GM18519 (cell line): ENCODE results near the gene DNAJC3.
"Not testable (repeated sequence)": the region's sequence is repeated elsewhere in the genome, so short reads cannot be mapped to it uniquely, and the experiment has no call there.

ENCODE experiments used
- ATAC-seq: cut with Tn5 transposase; IDR thresholded peaks from one replicate; pipeline ENCODE4 v1.9.1; 2021; ENCODE audit warnings: mild to moderate bottlenecking, moderate library complexity; ENCODE audit not compliant: unreplicated experiment, low FRiP score

Gene DNAJC3

DNA sequence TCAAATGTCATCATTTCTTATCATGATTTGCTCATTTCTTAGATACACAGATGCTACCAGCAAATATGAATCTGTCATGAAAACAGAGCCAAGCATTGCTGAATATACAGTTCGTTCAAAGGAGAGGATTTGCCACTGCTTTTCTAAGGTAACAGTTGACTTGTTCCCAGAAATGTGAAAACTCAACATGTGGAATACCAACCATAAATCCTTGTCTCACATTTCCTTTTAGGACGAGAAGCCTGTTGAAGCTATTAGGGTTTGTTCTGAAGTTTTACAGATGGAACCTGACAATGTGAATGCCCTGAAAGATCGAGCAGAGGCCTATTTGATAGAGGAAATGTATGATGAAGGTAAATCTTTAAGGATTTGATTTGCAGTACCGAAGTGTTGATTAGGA lies 86.7 kb downstream of the DNAJC3 start:
- no peak for ATAC-seq

DNA sequence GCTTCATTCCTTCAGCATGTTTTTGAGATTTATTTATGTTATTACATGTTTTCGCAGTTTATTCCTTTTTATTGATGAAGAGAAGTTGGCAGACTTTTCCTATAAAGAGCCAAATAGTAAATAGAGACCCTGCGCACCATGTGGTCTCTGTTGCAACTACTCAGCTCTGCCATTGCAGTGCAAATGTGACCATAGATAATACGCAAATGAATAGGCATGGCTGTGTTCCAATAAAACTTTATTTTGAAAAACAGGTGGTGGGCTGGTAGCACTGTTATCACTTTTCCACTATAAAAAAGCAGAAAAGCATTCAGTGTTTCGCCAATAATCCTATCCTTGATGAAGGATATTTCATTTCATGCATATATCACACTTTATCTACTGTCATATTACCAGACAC lies 95.0 kb downstream of the DNAJC3 start:
- ATAC-seq, result no peak

DNA sequence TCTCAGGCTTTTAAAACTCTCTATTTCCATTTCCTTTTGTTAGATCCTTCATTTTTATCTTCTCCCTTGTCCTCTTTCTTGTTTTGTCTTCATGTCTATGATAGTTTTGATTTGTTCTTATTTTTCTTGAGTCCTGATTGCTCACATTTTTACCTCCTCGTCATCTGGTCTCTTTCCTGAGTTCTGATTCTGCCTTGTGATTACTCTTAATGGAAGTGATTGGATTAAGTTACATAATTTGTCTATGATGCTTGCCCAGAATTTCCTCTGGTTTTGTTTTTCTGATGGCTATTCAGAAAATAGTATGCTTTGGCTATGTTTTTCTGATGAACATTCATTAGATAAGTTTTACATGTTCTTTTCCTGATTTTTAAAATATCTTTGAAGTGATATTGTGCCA lies 102.6 kb downstream of the DNAJC3 start:
- ATAC-seq, result no peak

- ATAC-seq, result no peak
Measured at GRCh38 chr13:95781016-95781415, 104.1 kb downstream of the DNAJC3 start.

GRCh38 chr13:95781940-95782339 lies 105.0 kb downstream of the DNAJC3 start:
- not testable (repeated sequence) for ATAC-seq

DNA sequence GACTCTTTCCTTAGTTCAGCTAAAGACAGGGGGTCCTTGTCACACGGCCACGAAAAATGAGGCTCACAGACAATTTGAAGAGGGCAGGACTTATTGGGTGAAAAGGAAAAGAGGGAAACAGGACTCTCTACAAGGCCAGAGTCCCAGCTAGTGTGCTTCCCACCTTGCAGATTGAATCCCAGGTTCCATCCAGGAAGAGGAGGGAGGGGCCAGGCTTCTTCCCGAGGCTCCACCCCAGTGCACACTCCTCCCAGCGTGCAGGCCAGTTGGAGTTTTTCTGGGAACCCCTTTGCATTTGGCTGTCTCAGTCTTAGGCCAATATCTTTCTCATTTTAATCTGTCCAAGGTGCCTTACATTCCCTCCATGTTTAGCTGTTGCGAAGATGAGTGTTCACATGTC lies 106.8 kb downstream of the DNAJC3 start:
- ATAC-seq, result no peak

GRCh38 chr13:95784161-95784899 lies 107.4 kb downstream of the DNAJC3 start:
- ATAC-seq, result no peak

DNA sequence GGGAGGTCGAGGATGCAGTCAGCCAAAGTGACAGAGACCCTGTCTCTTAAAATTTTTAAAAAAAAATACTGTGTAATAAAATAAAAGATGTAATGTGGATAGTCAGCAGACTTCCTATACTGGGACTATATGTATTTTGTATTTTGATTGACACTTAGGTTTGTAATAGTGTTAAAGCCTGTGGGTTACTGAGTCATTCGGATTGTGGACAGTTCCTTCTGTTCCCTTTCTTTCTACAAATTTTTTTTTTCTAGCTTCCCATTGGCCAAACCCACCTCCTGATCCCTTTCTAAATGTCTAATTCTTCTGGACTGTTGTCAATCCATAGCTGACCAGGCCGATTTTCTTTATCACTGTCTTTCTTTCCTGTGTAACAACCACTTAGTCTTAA lies 108.0 kb downstream of the DNAJC3 start:
- ATAC-seq, result no peak

DNA sequence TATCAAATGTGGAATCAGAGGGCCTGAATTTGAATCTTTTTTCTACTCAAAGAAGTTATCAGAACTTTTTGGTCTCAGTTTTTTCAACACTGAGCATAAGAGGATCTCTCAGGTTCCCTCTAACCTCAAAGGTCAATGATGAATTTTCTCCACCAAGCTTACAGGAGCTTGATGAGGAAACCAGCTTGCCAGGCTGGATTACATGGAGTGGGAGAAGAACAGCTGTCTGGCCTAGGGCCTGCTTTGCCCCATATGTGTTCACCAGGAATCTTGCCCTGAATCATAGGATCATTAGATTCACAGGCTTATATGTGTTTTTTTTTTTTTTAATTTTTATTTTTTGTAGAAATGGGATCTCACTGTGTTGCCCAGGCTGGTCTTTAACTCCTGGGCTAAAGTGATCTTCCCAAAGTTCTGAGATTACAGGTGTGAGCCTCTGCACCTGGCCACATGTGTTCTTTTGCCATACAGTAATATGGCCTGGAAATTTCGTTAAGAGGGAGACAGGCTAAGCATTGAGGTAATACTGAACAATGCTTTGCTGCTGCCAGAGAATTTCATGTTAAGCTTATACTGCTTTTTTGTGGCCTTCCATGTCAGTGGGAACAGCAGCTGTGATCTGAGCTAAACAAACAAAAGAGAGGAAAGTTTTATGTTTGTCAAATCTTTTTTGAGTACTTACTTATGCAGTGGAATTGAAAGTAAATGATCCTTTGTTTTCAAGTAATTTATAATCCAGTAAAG lies 110.6 kb downstream of the DNAJC3 start:
- ATAC-seq, result no peak

GRCh38 chr13:95788100-95788463 lies 111.1 kb downstream of the DNAJC3 start:
- no peak for ATAC-seq

GRCh38 chr13:95789315-95789714 lies 112.4 kb downstream of the DNAJC3 start:
- not testable (repeated sequence) for ATAC-seq

DNA sequence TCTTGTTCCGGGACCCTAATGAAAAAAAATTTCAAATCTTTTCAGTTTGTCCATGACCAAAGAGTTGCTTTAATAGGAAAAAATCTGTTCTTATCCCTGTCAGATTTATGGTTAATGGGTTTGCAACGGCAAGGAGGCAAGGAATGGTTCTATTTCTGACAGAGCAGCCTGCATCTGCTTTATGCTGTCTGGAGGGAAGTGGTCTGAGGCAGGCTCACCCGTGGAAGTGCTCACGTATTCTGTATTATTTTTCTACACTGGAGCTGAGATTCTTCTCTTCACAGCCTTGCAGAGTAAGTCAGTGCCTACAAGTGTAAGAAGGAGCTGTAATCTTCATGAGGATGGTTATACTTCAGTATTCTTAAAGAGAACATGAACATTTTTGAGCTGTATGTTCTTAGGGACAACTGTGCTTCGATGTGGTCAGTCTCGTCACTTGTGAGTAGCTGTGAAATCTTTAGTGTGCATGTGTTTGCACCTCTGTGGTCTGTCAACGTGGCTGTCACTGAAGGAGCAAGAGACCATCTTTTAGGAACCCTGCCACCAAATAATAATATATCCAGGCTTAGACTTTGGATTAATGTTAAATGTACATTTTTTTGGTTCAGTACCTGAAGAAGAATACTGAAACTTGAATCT lies 114.3 kb downstream of the DNAJC3 start:
- ATAC-seq, result no peak

DNA sequence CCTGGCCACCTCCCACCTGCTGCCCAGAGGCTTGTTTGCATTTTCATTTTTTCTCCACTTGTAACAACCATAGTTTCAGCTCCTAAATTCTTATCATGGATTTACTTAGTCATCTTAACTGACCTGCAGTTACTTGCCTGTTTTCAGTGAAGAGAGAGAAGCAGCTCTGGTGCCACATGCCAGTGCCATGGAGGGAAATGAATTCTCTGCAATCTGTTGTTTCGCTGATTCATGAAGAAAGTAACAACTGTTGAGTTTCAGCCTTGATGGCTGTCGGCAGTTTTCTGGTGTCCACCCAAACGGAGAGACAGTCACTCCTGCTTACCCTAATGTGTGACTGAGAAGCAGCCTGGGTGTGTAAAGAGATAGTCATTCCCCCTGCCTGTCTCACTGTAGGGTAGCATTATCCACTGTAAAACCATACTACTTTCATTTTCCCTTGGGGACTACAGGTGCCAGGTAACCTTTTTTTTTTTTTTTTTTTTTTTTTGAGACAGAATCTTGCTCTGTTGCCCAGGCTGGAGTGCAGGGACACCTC lies 116.1 kb downstream of the DNAJC3 start:
- no peak for ATAC-seq

DNA sequence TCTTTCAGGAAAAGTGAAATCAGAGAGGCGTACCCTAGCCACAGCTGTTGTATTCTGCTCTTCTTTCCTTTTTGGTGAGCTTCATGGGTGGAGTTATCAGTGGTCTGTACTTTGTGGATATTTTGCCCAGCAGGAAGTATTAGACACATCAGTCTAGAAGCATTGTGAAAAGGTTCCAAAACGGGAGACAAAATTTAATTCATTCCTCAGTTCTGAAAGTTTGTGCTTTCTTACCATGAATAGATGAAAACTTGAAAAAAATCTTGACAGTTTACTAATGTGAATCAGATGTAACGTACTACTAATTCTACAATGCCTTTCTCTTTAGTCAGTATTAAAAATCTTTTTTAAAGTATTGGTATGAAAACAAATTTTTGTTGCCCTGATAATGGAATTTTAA lies 116.8 kb downstream of the DNAJC3 start:
- no peak for ATAC-seq

GRCh38 chr13:95797016-95797415 lies 120.1 kb downstream of the DNAJC3 start:
- no peak for ATAC-seq

DNA sequence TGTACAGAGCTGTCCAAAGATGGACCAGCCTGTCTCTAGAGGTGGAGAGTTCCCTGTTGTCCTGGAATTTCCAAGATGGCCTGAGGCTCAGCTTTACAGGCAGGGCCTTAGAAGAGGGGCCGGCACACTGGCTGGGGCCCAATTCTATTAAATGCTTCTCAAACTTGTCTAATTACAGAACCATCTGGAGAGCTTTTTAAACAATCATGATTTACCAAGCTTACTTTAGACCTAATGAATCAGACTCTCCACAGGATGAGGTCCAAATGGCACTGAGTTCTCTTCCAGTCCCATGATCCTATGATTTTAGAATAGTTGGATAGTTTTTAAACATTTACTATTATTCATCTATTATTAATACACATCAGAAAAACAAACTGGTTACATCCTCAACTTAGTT lies 123.5 kb downstream of the DNAJC3 start:
- ATAC-seq, result no peak

DNA sequence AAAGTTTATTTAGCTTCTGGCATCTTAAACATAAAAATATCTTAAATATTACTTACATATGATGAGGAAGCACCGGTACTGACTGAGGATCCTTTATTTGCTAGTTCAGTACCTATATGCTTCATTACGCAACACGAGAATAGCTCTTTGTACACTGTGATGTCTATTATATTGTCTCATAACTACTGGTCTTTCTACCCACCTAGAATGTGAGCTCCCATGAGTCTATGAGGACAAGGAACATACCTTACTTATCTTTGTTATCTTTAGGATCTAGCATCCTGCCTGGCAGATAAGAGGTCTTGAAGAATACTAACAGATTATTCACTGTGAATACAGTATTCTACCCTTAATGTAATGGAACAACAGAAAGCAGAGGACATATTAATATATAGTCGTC lies 124.9 kb downstream of the DNAJC3 start:
- no peak for ATAC-seq

DNA sequence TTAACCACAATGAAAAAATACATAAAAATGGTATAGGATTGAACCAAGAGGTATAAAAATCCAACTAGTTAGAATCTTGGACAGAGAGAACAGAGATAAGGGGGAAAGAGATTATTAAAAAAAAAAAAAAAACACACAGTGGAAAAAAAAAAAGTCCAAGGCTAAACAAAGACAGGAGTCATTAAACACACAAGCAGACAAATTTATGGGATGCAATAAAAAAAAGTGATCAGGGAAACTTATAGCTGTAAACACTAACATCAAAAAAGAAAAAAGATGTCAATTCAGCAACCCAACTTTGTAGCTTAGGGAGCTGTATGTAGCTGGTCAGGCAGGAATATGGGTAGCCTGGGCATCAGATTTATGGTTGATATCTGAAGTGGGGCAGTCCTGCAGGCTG lies 129.0 kb downstream of the DNAJC3 start:
- no peak for ATAC-seq

GRCh38 chr13:95809429-95809828 lies 132.5 kb downstream of the DNAJC3 start:
- no peak for ATAC-seq

DNA sequence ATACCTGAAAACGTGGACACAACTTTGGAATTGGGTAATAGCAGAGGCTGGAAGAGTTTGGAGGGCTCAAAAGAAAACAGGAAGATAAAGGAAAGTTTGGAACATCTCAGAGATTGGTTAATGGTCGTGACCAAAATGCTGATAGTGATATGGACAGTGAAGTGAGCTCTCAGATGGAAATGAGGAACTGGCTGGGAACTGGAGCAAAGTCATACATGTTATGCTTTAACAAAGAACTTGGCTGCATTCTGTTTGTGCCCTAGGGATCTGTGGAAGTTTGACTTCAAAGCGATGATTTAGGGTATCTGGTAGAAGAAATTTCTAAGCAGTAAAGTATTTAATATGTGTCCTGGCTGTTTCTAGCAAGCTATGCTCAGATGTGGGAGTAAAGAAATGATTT lies 136.2 kb downstream of the DNAJC3 start:
- no peak for ATAC-seq

DNA sequence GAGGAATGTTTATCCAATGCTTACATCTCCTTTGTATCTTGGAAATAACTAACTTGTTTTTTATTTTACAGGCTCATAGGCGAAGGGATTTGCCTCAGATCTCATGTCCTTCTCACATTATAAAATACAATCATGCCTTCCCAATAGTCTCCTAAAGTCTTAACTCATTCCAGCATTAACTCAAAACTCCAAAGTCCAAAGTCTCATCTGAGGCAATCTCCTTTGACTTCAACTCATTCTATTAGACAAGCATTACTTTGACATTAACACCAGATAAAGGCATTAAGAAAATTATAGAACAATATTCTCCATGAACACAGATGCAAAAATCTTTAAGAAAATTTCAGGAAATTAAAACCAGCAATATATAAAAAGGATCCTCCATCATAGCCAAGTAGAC lies 137.6 kb downstream of the DNAJC3 start:
- no peak for ATAC-seq
